IPS-11a (cell line): Measurements from ENCODE around the gene TIPARP.
"Not testable (repeated sequence)": the region's sequence is repeated elsewhere in the genome, so short reads cannot be mapped to it uniquely, and the experiment has no call there.

Experiments
- H3K4me3 ChIP-seq: one replicate; pipeline ENCODE4 v1.5.1; 2013; ENCODE audit warnings: low read depth, low read length, control low read depth

The TIPARP gene

DNA sequence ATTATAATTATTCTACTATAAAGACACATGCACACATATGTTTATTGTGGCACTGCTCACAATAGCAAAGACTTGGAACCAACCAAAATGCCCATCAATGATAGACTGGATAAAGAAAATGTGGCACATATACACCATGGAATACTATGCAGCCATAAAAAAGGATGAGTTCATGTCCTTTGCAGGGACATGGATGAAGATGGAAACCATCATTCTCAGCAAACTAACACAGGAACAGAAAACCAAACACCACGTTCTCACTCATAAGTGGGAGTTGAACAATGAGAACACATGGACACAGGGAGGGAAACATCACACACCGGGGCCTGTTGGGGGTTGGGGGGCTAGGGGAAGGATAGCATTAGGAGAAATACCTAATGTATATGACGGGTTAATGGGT, 62.7 kb downstream of the TIPARP start:
- not testable (repeated sequence) for H3K4me3 ChIP-seq

DNA sequence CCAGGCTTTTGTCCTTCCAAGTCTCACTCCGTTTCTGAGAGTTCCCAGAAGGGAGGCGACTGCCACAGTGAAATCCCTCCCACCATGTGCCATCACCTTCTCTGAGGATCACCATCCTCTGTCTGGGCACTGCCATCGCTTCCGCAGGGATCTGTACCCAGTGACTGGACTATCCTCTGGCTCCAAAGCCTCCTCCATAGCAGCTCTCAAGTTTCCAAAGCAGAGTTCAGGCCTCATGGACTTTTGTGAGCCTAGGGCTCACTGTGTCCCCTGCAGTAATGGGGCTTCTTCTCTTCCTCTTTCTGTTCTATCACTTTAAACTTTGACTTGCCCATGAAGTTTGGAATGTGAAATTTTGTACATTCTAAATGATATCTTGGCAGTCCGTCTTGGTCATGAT, 63.9 kb downstream of the TIPARP start:
- no peak overlapping the region for H3K4me3 ChIP-seq

DNA sequence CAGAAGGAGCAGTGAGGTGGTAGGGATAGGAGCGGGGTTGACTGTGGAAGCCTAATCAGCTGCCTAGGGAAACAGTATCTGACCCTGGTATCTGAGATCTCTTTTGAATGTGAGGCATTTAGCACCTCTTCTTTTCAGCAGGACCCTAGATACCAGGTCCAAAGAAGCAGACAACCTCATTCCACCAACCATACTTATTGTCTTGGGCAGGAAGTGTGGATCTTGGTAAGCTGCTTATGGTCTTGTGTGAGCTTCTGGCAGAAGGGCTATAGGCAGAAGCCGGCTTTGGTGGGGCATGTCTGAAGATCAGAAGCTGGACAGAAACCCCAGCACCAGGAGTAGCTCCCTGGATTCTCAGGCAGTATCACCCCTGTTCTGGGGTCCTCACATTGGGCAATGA, 65.6 kb downstream of the TIPARP start:
- no peak overlapping the region for H3K4me3 ChIP-seq

DNA sequence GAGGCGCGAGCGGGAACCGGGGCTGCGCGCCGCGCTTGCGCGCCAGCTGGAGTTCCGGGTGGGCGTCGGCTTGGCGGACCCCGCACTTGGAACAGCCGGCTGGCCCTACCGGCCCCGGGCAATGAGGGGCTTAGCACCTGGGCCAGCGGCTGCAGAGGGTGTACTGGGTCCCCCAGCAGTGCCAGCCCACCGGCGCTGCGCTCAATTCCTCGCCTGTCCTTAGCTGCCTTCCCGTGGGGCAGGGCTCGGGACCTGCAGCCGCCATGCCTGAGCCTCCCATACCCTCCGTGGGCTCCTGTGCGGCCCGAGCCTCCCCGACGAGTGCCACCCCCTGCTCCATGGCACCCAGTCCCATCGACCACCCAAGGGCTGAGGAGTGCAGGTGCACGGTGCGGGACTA, 66.2 kb downstream of the TIPARP start:
- not testable (repeated sequence) for H3K4me3 ChIP-seq

DNA sequence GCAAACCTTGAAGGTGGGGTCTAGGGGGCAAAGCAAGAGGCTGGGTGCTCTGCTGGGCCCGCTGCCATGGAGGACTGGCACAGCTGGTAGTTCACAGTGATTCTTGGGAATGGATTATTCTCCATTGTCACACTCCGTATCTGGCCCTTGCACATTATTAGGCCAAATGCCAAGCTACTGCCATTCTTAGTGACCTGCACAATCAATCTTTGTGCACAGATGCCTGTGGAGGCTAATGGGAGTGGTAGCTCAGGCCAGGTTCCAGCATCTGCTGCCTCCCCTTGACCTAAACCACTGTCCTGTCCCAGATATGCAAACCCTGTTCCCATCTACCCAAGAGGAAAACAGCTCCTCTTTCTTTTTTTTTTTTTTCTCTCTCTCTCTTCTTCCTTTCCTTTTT, 67.5 kb downstream of the TIPARP start:
- no peak overlapping the region for H3K4me3 ChIP-seq

DNA sequence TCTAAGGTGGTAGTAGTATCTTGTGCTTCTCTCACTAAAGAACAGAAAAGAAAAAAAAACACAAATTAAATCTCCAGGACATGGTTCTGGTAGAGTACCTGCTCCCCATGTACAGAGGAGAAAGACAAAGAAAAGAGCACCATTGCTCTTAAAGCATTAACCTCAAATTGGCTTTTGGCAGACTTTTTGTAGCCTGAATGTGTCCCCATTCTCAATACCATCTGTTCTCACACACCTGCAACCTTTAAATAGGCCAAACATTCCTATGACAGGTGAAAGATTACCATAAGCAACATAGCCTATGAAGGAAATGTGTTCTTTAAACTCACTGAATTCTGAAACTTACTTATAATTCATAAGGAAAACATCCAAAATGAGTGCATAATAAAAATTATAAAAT, 68.0 kb downstream of the TIPARP start:
- H3K4me3 ChIP-seq: no peak overlapping the region

DNA sequence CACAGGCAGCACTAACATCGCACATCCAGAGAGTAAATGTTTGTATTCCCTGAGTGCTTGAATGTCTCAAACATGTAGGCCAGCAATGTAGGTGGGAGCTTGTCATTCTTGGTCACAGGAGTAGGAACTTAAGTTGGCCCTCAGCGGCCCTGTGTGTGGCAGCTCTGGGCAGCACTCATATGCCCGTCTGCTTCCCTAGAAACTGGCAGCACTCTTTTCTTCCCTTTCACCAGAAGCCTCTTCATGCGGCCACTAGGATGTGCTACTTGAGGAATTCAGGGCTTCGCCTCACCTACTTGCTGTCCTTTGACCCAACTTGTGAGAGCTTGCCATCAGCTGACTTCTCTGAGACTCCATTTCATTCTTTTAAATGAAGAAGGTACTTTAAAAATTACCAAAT, 69.5 kb downstream of the TIPARP start:
- H3K4me3 ChIP-seq: no peak overlapping the region

DNA sequence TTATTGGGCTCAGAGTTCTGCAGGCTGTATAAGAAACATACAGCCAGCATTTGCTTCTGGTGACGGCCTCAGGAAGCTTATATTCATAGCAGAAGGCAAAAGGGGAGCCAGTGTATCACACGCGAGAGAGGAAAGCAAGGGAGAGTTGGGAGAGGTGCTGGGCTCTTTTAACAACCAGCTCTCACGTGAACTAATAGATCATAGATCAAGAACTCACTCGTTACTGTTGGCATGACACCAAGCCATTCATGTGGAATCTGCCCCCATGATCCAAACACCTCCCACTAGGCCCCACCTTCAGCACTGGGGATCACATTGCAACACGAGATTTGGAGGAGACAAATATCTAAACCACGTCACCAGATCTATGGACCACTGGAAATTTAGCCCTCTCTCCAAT, 70.2 kb downstream of the TIPARP start:
- H3K4me3 ChIP-seq: no peak overlapping the region

DNA sequence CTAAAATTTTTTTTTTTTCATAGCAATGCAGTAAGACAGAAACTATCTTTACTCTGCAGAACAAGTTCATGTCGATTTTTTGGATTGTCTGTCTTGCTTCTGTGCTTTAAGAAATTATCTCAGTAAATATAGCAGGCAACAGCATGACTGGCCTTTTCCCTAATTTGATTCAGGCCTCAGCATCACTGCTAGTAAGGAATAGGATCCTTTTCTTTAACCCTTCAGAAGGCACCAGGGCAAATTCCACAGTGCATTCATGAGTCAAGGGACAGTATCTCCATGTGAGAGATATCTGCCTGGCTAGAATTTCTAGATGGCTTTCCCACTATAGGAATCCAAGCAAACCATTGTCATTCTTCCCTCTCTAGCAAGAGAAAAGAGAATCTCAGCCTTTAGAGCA, 71.4 kb downstream of the TIPARP start:
- no peak overlapping the region for H3K4me3 ChIP-seq

DNA sequence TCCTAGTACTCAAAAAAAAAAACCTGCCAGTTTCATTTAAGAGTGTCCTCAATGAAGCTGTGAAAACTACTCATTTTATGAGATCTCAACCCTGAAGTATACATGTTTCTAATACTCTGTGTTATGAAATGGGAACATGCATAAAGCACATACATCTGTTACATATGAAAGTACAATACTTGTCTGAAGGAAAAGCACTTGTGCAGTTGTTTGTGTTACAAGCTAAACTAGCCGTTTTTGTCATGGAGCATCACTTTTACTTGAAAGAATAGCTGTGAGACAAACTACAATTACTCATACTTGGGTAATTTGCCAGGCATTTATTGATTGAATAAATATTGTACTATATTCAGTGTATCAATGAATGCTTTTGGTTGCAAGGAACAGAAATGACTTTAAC, 72.7 kb downstream of the TIPARP start:
- H3K4me3 ChIP-seq: no peak overlapping the region

DNA sequence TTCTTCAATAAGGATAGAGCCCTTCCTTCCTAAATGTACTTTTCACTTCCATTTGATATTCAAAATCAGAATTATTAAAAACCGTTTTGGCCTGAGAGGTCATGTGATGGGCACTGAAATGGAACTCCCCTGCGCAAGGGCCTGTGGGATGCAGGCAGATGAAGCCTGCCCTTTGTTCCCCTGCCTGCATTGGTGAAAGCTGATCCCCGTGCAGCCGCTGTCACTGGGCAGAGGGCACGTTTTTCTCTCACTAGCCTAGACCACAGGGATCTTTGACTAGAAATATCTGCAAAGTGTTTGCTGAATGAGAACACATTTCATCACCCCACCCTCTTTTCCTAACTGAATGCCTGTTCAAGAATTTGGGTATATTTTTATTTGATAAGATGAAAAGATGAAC, 74.9 kb downstream of the TIPARP start:
- H3K4me3 ChIP-seq: no peak overlapping the region

DNA sequence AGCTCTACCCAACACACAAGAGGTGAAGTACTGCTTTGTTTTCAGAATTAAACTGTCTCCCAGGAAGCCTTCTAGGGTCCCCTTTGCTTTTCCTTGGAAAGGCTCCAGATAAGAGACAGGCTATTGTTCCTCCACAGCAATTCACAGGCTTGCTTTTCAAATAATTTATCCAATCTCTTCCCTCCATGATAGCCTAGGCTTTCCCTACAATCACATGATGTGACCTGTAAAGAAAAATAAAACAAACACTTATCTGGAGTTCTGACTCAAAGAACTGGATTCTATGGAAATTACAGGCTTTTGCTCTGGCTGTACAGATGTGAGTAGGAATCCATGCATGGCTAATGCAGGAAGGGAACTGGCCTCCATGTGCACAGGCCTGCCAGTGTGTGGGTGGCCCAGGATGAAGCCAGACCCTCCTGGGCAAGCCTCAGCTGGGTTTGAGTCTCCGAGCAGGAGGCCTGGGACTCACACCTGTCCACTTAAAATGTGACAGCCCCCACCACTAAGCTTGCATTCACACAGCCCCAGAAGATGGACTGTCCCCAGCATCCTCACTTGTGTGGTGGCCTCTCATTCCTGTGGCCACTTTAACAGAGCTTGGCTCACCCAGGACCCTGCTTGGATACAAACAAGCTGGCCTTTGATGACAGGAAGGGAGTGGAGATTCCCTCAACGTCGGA, 75.9 kb downstream of the TIPARP start:
- no peak overlapping the region for H3K4me3 ChIP-seq

DNA sequence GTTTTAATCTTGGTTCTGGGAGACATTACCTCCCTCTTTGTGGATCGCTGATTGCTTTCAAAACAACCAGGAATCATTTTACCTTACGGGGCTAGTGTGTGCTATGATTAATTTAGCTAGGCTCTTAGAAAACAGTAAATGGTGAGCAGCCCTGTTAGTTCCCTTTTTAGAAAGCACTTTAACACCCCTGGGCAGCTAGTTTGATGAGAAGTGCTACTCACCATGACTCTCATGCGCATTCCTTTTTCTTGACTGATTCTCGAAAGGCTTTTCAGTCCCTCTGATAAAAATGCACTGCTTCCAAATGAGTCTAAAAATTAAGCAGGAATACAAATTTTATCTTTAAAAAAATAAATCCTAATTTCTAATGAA, 76.5 kb downstream of the TIPARP start:
- H3K4me3 ChIP-seq: no peak overlapping the region

DNA sequence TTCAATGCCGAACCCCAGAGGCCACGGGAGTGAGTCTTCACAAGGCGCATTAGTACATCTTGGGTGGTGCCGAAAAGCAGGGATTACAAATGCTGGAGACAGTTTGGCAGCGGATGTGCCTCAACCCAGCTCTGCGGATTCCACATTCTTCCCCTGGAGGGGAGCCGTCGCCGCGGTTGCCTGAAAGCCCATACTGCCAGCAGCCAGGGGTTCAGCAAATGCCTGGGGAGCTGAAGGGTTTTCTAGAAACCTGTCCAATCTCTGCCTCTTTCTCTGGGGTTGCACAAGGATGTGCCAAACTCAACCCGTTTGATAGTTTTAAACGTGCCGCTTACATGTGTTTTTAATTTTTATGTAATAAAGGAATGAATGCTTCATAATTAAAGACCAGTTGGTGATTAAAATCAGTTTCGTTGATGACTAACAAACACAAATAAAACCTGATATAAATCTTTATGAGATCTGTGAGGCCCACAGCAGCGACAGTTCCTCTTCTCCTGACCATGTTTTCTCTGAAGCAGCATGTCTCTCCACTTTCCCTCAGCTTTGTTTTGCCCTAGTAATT, 77.2 kb downstream of the TIPARP start:
- H3K4me3 ChIP-seq: no peak overlapping the region
